IPS-18a (cell line): ENCODE results near the gene C2orf68.
"Not testable (repeated sequence)": the region's sequence is repeated elsewhere in the genome, so short reads cannot be mapped to it uniquely, and the experiment has no call there.

ENCODE experiments used
- H3K27ac ChIP-seq: one replicate; pipeline ENCODE4 v1.5.1; 2013; ENCODE audit warnings: low read length
- H3K27me3 ChIP-seq: one replicate; pipeline ENCODE4 v1.6.1; 2013; ENCODE audit warnings: mild to moderate bottlenecking, low read length; ENCODE audit not compliant: control insufficient read depth, insufficient read depth
- H3K36me3 ChIP-seq: one replicate; pipeline ENCODE4 v1.6.1; 2013; ENCODE audit warnings: low read depth, low read length; ENCODE audit not compliant: control insufficient read depth
- H3K4me1 ChIP-seq: one replicate; pipeline ENCODE4 v1.6.1; 2013; ENCODE audit warnings: low read depth, low read length; ENCODE audit not compliant: control insufficient read depth
- H3K4me3 ChIP-seq: one replicate; pipeline ENCODE4 v1.5.1; 2013; ENCODE audit warnings: low read length
- H3K9ac ChIP-seq: one replicate; pipeline ENCODE4 v1.6.1; 2013; ENCODE audit warnings: mild to moderate bottlenecking, low read length, moderate library complexity
- H3K9me3 ChIP-seq: one replicate; pipeline ENCODE4 v1.6.1; 2013; ENCODE audit warnings: low read depth, low read length; ENCODE audit not compliant: control insufficient read depth

C2orf68 gene

GRCh38 chr2:85596026-85596333 lies 15.9 kb downstream of the C2orf68 start:
- Histone ChIP-seq H3K4me3 (peak overlapping the region; percentile 86), H3K9me3 (no peaks in the 10 kb centered on the region), H3K27ac (no peak overlapping the region), H3K4me1 (no peaks in the 10 kb centered on the region), H3K9ac (peak overlapping the region; percentile 69), H3K36me3 (peaks cover 15% of the 10 kb centered on the region), H3K27me3 (peaks cover 2% of the 10 kb centered on the region)

GRCh38 chr2:85595301-85596025 lies 16.4 kb downstream of the C2orf68 start, which contains the start of gene RNF181:
RNF181 (plus strand) TSS chr2:85595745; CDS start chr2:85595764, 19 bp downstream.
- Histone ChIP-seq H3K9me3 (no peaks in the 10 kb centered on the region), H3K4me1 (no peaks in the 10 kb centered on the region), H3K27me3 (peaks cover 7% of the 10 kb centered on the region), H3K4me3 (peak within 1 kb of the TSS; percentile 86), H3K27ac (no peak within 1 kb of the TSS), H3K36me3 (peaks cover 15% of the 10 kb centered on the region), H3K9ac (peak within 1 kb of the TSS; percentile 69)

- no peaks in the 10 kb centered on the region for H3K9me3 ChIP-seq
- no peaks in the 10 kb centered on the region for H3K4me1 ChIP-seq
- H3K9ac ChIP-seq, result peak overlapping the region; percentile 67
- peaks cover 15% of the 10 kb centered on the region for H3K36me3 ChIP-seq
- no peak overlapping the region for H3K27ac ChIP-seq
- peaks cover 13% of the 10 kb centered on the region for H3K27me3 ChIP-seq
- H3K4me3 ChIP-seq, result peak overlapping the region; percentile 86
Observed at GRCh38 chr2:85594715-85595300, 17.1 kb downstream of the C2orf68 start.

GRCh38 chr2:85593023-85593422 lies 18.8 kb downstream of the C2orf68 start:
- Histone ChIP-seq H3K27me3 (peaks cover 13% of the 10 kb centered on the region), H3K27ac (no peak overlapping the region), H3K9ac (no peak overlapping the region), H3K9me3 (no peaks in the 10 kb centered on the region), H3K36me3 (peaks cover 8% of the 10 kb centered on the region), H3K4me1 (no peaks in the 10 kb centered on the region), H3K4me3 (no peak overlapping the region)

GRCh38 chr2:85592299-85592698 lies 19.6 kb downstream of the C2orf68 start:
- peaks cover 13% of the 10 kb centered on the region for H3K27me3 ChIP-seq
- H3K27ac ChIP-seq, H3K9me3 ChIP-seq, H3K4me3 ChIP-seq, H3K9ac ChIP-seq, H3K36me3 ChIP-seq, H3K4me1 ChIP-seq: not testable (repeated sequence)

GRCh38 chr2:85591563-85591962 lies 20.3 kb downstream of the C2orf68 start:
- H3K9ac ChIP-seq, result no peak overlapping the region
- no peak overlapping the region for H3K27ac ChIP-seq
- peaks cover 13% of the 10 kb centered on the region for H3K27me3 ChIP-seq
- H3K4me3 ChIP-seq, result no peak overlapping the region
- H3K4me1 ChIP-seq, result no peaks in the 10 kb centered on the region
- no peaks in the 10 kb centered on the region for H3K36me3 ChIP-seq
- H3K9me3 ChIP-seq, result no peaks in the 10 kb centered on the region

- H3K9ac ChIP-seq, result no peak overlapping the region
- H3K27ac ChIP-seq, result no peak overlapping the region
- H3K4me1 ChIP-seq, result no peaks in the 10 kb centered on the region
Observed at GRCh38 chr2:85590950-85591349, 20.9 kb downstream of the C2orf68 start.

GRCh38 chr2:85589982-85590791 lies 21.7 kb downstream of the C2orf68 start:
- Histone ChIP-seq H3K9me3 (no peaks in the 10 kb centered on the region), H3K4me1 (no peaks in the 10 kb centered on the region), H3K9ac (no peak overlapping the region)

More at GRCh38 chr2:85590950-85591349, 20.9 kb downstream of the C2orf68 start:
- Histone ChIP-seq H3K9me3 (no peaks in the 10 kb centered on the region), H3K4me3 (no peak overlapping the region), H3K36me3 (no peaks in the 10 kb centered on the region), H3K27me3 (peaks cover 18% of the 10 kb centered on the region)

GRCh38 chr2:85589181-85589580 lies 22.7 kb downstream of the C2orf68 start:
- Histone ChIP-seq H3K36me3 (no peaks in the 10 kb centered on the region), H3K9ac (no peak overlapping the region), H3K4me1 (peaks cover 4% of the 10 kb centered on the region)

More at GRCh38 chr2:85589982-85590791, 21.7 kb downstream of the C2orf68 start:
- Histone ChIP-seq H3K27ac (no peak overlapping the region), H3K36me3 (no peaks in the 10 kb centered on the region), H3K27me3 (peaks cover 26% of the 10 kb centered on the region), H3K4me3 (no peak overlapping the region)

GRCh38 chr2:85588645-85589044 lies 23.2 kb downstream of the C2orf68 start:
- H3K4me3 ChIP-seq, result no peak overlapping the region
- no peaks in the 10 kb centered on the region for H3K9me3 ChIP-seq
- H3K36me3 ChIP-seq, result no peaks in the 10 kb centered on the region
- no peak overlapping the region for H3K27ac ChIP-seq
- H3K4me1 ChIP-seq, result peaks cover 4% of the 10 kb centered on the region
- H3K9ac ChIP-seq, result no peak overlapping the region
- H3K27me3 ChIP-seq, result peaks cover 41% of the 10 kb centered on the region

More at GRCh38 chr2:85589181-85589580, 22.7 kb downstream of the C2orf68 start:
- H3K4me3 ChIP-seq, result no peak overlapping the region
- H3K27me3 ChIP-seq, result peaks cover 36% of the 10 kb centered on the region
- no peaks in the 10 kb centered on the region for H3K9me3 ChIP-seq
- H3K27ac ChIP-seq, result no peak overlapping the region

GRCh38 chr2:85588236-85588635 lies 23.6 kb downstream of the C2orf68 start:
- Histone ChIP-seq H3K27me3 (peaks cover 45% of the 10 kb centered on the region), H3K27ac (no peak overlapping the region), H3K9ac (no peak overlapping the region), H3K36me3 (no peaks in the 10 kb centered on the region), H3K9me3 (no peaks in the 10 kb centered on the region), H3K4me3 (no peak overlapping the region), H3K4me1 (peaks cover 4% of the 10 kb centered on the region)
